Measurements from ENCODE around the gene ARMC10.
"Not testable (repeated sequence)": the region's sequence is repeated elsewhere in the genome, so short reads cannot be mapped to it uniquely, and the experiment has no call there.

ARMC10 gene

DNA sequence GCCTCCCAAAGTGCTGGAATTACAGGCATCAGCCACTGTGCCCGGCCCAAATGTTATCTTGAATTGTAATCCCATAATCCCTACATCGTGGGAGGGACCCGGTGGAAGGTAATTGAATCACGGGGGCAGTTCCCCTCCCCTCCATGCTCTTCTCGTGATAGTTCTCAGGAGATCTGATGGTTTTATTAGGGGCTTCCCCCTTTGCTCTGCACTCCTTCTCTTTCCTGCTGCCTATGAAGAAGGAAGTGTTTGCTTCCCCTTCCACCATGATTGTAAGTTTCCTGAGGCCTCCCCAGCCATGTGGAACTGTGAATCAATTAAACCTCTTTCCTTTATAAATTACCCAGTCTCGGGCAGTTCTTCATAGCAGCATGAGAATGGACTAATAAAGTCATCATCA is 3.3 kb downstream of the ARMC10 start:
- not testable (repeated sequence) for DNase-seq (ENCODE audit: low read depth)

DNA sequence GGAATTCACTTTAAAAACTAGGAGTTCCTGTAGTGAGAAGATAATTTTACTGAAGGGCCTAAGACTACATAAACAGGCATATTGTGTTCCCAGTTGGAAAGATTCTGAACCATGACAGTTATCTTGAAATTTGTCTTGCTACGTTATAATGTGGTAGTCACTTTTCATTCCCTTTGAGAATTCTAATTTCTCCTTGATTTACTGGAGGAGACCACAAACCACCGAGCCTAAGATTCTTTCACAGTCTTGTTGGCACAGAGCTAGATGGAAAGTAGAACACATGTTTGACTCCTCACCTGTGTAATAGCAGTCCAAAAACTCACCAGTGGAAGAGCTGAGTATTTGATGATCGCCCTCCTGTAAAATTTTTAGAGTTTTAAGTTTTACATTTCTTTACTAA is 4.9 kb downstream of the ARMC10 start:
- no peak for DNase-seq (ENCODE audit: low read depth)

DNA sequence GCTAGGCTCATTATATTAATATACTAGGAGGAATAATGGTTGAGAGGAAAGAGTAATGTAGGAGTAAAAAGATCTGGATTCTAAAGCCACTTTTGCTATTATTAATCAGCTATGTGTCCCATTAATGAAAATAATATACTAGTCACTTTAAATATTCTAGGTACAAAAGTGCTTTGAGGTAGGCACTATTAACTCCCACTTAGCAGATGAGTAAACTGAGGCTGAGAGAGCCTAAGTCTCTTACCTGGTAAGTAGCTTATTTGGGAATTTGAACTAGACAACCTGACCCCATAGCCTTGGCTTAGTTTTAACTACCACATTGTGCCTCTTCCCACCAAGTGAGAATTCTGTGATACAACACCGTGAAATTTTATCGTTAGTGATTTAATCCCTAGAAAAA is 6.0 kb downstream of the ARMC10 start:
- no peak for DNase-seq (ENCODE audit: low read depth)

DNA sequence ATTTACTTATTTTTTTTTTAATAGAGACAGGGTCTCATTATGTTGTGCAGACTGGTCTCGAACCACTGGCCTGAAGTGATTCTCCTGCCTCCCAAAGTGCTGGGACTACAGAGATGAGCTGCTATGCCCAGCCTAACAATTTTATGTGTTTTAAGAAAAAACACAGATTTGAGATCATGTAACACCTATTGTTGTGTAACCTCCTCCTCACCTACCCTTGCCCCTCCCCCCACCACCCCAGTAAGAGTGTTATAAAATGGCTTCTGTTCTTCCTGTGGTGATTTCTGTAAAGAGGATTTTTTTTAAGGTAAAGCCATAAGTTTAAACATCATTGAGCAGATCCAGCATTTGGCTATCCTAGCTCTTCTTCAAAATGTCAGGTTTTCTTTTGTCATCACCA is 7.6 kb downstream of the ARMC10 start:
- DNase-seq (ENCODE audit: low read depth), result no peak

DNA sequence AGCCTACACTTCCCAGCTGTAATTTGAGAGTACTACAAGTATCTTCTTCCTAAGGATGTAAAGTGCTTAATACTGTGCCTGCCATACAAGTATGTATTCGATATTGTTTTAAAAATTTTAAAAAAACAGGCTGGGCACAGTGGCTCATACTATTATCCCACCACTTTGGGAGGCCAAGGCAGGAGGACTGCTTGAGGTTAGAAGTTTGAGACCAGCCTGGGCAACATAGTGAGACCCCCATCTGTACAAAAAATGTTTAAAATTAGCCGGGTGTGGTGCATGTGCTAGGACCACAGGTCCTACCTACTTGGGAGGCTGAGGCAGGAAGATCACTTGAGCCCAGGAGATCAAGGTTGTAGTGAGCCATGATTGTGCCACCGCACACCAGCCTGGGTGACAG is 8.3 kb downstream of the ARMC10 start:
- no peak for DNase-seq (ENCODE audit: low read depth)

DNA sequence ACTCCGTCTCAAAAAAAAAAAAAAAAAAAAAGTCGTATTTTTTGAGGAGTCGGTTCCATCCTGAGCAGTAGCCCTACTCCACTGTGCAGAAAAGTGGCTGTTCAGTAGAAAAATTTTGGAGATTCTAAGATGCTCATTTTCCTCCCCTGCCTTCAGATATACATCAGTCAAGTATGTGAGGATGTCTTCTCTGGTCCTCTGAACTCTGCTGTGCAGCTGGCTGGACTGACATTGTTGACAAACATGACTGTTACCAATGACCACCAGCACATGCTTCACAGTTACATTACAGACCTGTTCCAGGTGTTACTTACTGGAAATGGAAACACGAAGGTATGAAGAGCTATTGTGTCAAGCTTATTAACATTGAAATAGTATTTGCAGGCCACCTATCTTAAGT is 17.4 kb downstream of the ARMC10 start:
- DNase-seq (ENCODE audit: low read depth), result not testable (repeated sequence)

DNA sequence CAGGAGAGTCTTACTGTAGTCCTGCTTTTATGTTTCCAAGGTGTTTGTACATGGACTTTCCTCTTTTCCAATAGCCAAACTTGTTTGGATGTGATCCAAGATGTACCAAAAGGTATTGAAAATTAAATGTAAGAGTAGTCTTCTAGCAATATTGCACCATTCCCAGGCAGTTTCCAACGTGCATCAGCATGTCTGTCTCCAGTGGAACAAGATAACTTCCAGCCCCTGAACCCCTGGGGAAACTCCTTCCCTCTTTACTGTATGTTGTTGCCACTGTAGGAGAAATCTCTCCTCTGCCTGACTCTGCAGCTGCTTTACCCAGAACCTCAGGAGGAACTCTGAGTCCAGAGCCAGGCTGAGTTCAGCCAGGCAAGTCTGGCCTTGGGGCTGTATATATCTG is 18.5 kb downstream of the ARMC10 start:
- no peak for DNase-seq (ENCODE audit: low read depth)

DNA sequence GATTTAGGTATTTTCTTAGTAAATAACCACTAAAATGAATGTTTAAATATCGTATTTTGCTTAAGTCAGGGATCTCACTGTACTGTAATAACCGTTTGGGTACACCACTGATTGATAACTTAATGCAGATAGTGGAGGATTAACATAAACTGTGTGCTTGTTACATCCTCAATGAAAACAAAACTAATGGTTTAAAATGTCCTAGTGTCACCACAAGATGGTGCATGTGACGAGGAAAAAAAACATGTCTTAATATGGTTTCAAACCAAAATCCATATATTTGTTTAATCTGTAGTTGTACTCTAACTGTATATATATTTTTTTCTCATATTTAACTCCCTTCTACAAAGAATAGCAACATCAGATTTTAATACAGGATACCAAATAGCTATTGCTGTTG is 19.2 kb downstream of the ARMC10 start:
- no peak for DNase-seq (ENCODE audit: low read depth)

DNA sequence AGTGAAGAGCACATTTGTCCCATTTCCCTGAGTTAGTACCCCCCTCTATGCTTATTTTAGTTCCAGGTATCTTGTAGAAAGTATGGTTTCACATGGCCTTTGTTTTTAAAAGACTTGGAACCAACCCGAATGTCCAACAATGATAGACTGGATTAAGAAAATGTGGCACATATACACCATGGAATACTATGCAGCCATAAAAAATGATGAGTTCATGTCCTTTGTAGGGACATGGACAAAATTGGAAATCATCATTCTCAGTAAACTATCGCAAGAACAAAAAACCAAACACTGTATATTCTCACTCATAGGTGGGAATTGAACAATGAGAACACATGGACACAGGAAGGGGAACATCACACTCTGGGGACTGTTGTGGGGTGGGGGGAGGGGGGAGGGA is 20.6 kb downstream of the ARMC10 start:
- not testable (repeated sequence) for DNase-seq (ENCODE audit: low read depth)

DNA sequence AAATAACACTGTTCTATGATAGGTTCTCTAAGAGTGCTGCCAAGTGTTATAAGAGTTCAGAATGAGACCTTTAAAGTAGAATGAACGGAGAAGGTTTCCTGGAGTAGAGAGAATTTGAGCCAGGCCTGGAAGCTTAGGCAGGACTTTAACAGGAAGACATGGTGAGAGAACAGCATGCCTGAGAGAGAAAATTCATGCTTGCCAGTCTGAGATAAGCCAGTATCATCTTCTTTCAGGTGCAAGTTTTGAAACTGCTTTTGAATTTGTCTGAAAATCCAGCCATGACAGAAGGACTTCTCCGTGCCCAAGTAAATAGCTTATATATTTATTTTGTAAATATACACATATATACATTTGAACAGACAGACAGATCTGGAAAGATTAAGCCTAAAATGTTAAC is 22.1 kb downstream of the ARMC10 start:
- no peak for DNase-seq (ENCODE audit: low read depth)

DNA sequence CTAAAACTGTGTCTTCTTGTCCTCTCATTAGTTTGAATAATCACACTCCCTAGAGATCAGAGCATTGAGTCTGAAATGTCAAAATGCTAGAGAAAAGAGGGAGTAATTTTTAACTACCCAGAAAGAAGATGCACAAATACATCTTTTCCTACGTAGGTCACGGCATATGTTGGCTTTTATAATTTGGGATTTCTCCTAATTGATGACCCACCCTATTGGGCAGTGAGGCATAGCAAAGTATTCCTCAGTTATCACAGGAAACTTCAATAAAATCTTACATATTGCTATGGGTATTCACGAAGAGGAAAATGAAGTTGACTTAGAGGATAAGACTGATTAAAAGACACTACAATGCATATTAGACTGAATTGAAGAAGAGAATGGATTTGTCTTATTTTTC is 25.4 kb downstream of the ARMC10 start:
- DNase-seq (ENCODE audit: low read depth), result no peak

DNA sequence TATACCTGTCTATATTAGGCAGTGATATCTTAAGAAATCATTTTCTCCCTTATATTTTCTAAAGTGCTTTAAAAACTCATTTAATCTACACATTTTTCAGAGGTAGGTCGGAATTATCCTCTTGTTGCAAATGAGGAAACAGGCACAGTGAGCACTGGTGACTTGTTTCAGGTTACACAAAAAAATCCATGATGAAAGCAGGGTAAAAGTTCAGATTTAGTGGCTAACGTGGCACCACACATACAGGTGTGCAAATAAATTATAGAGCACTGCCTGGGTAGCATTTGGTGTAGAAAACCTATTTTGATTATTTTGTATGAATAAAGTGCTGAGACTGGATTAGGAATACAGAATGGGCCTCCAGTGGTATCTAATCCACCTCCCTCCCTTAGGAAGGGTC is 26.6 kb downstream of the ARMC10 start:
- no peak for DNase-seq (ENCODE audit: low read depth)

DNA sequence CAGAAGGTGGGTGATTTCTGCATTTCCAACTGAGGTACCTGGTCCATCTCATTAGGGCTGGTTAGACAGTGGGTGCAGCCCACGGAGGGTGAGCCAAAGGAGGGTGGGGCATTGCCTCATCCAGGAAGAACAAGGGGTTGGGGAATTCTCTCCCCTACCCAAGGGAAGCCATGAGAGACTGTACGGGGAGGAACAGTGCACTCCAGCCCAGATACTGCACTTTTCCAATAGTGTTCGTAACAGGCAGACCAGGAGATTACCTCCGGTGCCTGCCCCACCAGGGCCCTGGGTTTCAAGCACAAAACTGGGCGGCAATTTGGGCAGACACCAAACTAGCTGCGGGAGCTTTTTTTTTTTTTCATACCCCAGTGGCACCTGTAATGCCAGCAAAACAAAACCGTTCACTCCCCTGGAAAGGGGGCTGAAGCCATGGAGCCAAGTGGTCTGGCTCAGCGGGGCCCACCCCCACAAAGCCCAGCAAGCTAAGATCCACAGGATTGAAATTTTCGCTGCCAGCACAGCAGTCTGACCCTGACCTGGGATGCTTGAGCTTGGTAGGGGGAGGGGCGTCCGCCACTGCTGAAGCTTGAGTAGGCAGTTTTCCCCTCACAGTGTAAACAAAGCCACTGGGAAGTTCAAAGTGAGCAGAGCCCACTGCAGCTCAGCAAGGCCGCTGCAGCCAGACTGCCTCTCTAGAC is 31.2 kb downstream of the ARMC10 start:
- peak; percentile 38 for DNase-seq (ENCODE audit: low read depth)

DNA sequence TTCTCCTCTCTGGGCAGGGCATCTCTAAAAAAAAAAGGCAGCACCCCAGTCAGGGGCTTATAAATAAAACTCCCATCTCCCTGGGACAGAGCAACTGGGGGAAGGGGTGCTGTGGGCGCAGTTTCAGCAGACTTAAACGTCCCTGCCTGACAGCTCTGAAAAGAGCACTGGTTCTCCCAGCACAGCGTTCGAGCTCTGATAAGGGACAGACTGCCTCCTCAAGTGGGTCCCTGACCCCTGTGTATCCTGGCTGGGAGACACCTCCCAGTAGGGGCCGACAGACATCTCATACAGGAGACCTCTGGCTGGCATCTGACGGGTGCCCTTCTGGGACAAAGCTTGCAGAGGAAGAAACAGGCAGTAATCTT is 31.7 kb downstream of the ARMC10 start:
- DNase-seq (ENCODE audit: low read depth), result not testable (repeated sequence)

DNA sequence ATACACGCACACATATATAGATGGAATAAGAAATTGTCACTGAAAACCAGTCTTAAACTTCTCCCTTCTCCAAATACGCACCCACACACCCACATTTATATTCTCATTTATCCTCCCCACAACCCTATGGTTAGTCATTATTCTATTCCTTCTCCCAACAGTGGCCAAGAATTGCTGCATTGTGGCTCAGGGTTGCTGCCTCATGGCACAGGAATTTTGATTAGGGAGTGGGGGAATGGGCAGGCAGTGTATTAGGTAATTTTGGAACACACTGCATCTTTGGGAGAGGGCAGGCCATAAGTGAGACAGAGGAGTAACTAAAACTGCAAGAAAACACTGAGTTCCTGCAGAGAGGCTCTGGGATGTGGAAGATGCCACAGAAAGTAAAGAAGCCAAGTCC is 38.2 kb downstream of the ARMC10 start:
- peak; percentile 93 for DNase-seq (ENCODE audit: low read depth)

DNA sequence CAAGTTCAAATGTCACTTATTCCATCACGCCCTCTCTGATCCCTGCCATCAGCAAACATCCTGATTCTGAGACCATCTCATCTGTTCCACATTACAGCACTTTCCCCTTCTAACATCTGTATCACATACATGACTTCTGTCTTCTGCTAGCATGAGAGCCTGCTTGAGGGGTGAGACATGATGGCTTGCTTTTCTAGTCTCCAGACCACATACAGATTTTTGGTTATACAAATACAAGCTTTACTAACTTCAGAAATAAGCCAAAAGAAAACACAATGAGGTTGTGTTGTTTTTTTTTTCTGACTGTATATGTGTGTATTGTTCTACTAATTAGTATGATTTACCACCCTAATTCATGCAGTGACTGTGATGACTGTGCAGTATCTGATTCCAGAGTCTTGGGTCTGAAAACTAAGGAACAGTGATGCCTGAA is 39.7 kb downstream of the ARMC10 start:
- DNase-seq (ENCODE audit: low read depth), result no peak

DNA sequence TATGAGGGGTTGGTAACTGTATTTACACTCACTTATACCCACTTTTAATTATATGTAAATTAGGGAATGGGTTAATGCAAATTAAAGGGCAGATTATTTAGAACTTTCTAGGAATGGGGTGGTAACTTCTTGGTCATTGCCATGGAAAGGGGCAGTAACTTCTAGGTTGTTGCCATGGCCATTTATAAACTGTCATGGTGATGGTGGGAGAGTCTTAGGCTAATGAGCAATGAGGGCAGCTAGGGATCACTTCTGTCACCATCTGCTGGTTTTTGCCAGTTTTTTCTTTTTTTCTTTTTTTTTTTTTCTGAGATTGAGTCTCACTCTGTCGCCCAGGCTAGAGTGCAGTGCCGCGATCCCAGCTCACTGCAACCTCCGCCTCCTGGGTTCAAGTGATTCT is 40.8 kb downstream of the ARMC10 start:
- no peak for DNase-seq (ENCODE audit: low read depth)

DNA sequence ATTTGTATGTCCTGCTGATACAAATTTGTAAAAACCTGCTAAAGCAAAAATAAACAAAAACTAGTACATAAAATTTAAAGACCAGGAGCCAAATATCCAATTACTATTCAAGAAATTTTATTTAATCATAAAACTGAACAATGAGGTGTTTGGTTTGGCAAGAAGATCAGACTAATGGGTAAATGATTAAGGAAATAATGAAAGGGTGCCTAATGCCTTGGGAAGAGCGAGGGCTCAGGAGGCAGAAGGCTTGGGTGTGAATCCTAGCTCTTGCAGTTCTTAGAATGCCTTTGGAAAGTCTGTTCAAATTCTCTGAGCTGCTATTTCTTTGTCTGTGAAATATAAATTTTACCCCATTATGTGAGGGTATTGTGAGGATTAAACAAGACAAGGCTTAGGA is 41.6 kb downstream of the ARMC10 start:
- no peak for DNase-seq (ENCODE audit: low read depth)

DNA sequence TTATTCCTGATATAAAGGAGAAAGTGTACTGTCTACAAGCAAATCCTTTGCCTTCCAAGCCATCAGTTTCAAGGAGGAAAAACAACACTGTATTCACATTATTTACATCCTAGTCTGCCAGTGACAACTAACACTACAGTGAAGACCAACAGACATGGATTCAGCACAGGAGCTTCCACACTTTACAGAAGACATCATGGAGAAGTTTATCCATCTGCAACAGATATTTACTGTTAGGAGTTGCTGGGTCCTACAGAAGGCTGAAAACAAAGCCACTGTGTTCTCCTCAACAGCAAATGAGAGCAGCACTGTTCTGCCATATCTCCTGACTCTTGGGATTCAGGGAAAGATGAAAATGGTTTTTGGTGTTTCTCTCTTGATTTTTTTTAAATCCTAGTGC is 42.1 kb downstream of the ARMC10 start:
- DNase-seq (ENCODE audit: low read depth), result no peak

DNA sequence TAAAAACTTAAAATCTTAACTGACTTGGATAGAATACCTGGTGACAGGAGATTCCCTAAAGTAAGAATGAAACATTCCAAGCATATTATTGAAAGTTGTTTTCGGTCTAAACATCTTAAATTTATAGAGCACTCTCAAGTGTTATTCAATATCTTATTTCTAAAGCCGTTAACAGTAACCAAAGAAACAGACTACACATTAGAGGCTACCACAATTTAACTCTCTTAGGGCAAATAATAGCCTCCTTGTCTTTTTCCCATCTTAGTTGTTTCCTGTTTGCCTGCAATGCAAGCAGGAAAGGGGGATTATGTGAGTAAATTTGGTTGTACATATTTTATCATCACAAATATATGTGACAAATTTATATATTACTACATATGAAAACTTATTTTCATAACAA is 42.5 kb downstream of the ARMC10 start:
- no peak for DNase-seq (ENCODE audit: low read depth)

DNA sequence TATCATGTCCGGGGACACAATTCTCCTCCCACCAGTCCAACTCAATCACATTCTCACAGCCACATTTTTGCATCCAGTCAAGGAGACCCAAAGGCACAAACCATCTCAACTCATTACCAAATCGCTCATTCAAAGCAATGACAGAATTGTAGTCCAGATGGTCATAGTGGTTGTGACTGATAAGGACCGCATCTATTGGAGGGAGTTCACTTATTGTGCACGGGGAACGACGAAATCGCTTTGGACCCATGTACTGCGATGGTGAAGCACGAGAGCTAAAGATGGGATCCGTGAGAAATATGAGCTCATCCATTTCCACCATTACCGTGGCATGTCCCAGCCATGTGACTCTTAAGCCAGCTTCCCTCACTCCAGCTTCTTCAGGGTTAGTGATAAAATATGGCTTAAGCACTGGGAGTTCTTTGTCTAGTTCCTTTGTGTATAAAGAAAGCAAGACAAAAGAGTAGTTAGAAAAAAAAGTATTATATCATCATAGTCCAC is 44.9 kb downstream of the ARMC10 start:
- no peak for DNase-seq (ENCODE audit: low read depth)

DNA sequence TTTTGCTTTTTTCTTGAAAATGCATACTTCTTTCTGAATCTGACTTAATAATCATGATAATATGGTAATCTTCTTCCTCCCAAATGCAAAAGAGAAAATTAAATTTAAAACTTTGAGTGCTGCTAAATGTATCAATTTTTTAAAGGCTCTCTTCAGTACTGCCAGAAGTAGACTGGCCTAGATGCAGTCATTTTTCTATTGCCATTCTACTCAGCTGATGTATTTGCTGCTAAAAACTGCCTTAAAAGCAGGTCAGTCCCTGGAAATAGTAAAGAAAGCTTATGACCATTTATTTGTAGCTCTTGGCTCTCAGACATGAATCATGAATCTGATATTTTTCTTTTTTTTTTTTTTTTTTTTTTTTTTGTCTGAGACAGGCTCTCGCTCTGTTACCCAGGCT is 45.4 kb downstream of the ARMC10 start:
- no peak for DNase-seq (ENCODE audit: low read depth)

DNA sequence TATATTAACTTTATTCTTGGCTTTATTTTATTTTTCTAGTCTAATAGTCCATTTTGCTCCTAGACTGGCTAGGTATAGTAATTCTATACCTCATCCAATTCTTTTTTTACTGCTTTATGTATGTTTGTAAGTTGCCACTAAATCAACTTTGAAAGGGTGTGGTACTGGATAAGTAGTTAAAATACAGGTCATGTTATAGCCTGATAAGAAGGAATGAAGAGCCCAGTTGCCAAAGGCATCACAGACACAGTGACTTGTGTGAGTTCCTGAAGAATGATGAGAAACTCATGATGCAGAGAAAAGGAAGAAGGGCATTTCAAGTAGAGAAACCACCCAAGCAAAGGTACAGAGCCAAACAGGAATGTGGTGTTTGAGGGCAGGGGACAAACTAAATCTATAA is 46.7 kb downstream of the ARMC10 start:
- no peak for DNase-seq (ENCODE audit: low read depth)

DNA sequence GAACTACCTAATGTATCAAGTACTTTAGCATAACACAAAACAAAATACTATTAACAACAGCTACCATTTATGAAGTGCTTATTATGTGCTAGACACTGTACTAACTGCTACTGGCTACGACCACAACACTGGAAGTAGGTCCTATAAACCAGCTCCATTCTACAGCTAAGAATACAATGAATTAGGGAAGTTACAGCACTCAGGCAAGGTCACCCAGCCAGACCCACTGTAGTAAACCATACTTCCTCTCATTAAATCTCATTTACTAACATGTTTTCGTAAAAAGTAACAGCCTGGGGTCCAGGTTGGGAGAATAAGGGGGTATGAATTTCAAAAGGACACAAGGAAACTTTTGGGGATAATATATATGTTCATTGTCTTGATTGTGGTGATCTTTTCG is 48.6 kb downstream of the ARMC10 start:
- DNase-seq (ENCODE audit: low read depth), result no peak
